ENCODE results near the gene SH2D2A. TPM values are rescaled to one million over a fixed set of nuclear protein-coding genes. Genes with fewer than 3 reads are reported as not detected.

Gene SH2D2A
- total RNA-seq, 4 donors from 2014 or later: 2.2 to 6.5 (median 3.7) TPM

DNA sequence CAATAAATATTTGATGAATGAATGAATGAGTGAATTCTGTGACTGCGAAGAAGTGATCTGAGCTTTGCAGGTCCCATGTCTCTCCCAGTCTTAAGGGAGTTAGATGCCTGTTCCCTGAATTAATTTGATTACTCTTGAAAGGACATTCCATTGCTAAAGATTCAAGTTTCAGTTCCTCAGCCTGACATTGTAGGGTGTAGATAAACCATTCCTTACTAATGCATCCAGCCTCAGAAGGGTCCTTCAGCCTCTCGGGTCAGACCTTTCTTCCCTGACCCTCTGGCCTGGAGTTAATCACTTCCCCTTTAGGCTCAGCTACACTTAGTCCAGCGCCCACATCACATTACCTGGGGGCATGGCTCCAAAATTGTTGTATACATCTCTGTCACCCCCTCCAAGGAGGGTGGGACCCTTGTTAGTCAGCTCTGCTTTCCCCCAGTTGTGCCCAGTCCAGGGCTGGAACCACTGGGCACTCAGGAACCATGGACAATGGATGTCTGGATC, 39.7 kb upstream of the SH2D2A start:
- DNase-seq (ENCODE audit: low spot score): no peak
- ATAC-seq (ENCODE audit: low FRiP score): no peak
- TF ChIP-seq, protein P1, sequence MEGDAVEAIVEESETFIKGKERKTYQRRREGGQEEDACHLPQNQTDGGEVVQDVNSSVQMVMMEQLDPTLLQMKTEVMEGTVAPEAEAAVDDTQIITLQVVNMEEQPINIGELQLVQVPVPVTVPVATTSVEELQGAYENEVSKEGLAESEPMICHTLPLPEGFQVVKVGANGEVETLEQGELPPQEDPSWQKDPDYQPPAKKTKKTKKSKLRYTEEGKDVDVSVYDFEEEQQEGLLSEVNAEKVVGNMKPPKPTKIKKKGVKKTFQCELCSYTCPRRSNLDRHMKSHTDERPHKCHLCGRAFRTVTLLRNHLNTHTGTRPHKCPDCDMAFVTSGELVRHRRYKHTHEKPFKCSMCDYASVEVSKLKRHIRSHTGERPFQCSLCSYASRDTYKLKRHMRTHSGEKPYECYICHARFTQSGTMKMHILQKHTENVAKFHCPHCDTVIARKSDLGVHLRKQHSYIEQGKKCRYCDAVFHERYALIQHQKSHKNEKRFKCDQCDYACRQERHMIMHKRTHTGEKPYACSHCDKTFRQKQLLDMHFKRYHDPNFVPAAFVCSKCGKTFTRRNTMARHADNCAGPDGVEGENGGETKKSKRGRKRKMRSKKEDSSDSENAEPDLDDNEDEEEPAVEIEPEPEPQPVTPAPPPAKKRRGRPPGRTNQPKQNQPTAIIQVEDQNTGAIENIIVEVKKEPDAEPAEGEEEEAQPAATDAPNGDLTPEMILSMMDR (IDR thresholded peaks at IDR 0.05): no peak

DNA sequence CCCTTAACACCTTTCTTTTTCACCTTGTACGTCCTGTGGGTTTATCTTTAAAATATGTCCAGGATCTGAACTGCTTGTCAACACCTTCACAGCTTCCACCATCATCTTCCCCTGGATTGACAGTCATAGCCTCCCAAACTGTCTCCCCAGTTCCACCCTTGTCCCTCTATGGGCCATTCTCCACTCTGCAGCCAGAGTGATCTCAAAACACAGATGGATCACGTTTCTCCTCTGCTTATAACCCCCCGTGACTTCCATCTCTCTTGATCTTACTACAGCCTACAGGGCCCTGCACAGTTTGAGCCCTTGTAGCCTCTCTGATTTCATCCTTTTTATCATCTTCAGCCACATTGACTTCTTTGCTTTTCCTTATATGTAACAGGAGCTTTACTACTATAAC, 38.0 kb upstream of the SH2D2A start:
- DNase-seq (ENCODE audit: low spot score) (no peak), ATAC-seq (ENCODE audit: low FRiP score) (no peak)
- TF ChIP-seq, protein P1 (IDR thresholded peaks at IDR 0.05): no peak

DNA sequence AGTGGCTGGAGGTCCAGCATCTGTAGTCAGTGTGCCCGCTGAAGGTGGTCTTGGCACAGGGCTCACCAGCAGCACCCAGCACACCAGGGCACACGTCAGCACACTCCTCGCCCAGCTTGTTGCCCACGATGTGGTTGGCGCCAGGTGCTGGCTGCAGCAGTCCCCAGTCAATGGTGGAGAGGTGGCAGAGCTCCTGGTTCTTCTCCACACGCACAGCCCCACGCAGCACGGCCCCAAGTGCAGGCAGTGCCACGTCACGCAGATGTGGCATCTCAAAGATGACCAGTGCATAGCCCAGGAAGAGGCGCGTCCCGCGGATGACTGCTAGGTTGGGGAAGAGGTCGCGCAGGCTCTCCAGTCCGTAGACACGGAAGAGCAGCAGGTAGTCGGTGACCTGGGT, 37.1 kb upstream of the SH2D2A start:
- DNase-seq (ENCODE audit: low spot score): no peak
- ATAC-seq (ENCODE audit: low FRiP score): no peak
- TF ChIP-seq, protein P1 (IDR thresholded peaks at IDR 0.05): no peak

DNA sequence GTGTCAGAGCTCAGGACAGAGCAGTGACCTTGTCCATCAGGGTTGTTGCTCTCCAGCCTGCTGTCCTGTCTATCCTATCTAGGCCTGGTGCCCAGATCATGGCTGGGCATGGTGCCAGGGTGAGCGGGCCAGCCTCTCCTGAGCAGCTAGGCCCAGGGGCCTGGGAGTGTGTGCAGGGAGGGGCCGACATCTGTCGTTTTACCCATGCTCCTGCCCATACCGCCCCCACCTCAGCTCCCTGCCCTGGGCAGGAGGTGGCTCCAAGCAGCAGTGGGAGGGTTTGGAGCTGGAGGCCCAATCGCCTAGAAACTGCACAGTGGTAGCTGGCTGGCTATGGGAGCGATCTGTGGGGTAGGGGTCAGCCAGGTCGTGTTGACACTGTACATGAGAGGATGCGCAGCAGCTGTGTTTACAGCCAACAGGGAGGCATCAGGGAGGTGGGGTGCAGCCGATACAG, 35.8 kb upstream of the SH2D2A start:
- TF ChIP-seq, protein P1 (IDR thresholded peaks at IDR 0.05): no peak
- DNase-seq (ENCODE audit: low spot score) (no peak), ATAC-seq (ENCODE audit: low FRiP score) (no peak)

DNA sequence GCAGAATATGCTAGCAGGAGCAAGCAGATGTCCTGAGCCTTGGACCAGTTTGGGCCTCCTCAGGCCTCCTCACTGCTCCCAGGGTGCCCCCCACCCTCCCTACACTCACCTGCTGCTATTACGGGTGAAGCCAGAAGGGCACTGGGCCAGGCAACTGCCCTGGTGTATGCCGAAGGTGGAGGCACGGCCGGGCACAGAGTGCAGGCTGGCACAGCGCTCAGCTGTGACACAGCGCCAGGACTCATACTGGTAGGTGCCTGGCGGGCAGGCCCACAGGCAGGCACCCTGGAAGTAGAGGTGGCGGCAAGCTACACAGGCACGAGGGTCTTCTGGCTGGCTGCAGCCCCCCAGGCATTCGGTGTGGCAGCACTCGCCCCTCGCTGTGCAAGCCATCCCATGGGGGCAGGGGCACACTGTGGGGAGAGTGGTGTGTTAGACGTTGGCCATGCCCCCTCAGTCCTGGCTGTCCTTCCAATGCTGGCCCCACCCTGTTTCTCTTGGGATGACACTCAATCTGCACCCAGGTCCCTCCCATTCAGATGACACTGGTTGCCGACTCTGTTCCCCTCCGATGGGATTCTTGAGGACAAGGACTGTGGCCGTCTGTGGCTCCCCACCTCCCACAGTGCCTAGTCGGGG, 35.2 kb upstream of the SH2D2A start:
- TF ChIP-seq, protein P1 (IDR thresholded peaks at IDR 0.05): no peak
- ATAC-seq (ENCODE audit: low FRiP score) (no peak), DNase-seq (ENCODE audit: low spot score) (no peak)

DNA sequence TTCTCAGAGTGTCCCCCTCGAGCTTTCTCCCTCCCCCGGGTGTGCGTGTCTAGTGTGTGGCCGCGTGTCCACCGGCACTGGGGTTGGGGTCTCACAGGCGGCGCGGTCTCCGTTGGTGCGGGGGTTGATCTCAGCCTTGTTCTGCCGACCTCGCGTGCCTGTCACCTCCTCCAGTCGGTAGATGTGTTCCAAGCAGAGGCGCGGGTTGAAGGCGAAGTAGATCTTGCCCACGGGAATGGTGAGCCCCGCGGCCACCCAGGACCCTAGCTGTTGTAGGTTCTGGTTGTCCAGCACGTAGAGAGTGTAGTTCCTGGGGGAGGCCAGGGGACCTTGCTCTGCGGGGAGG, 32.5 kb upstream of the SH2D2A start:
- TF ChIP-seq, protein P1 (IDR thresholded peaks at IDR 0.05): no peak
- no peak for ATAC-seq (ENCODE audit: low FRiP score)
- no peak for DNase-seq (ENCODE audit: low spot score)

DNA sequence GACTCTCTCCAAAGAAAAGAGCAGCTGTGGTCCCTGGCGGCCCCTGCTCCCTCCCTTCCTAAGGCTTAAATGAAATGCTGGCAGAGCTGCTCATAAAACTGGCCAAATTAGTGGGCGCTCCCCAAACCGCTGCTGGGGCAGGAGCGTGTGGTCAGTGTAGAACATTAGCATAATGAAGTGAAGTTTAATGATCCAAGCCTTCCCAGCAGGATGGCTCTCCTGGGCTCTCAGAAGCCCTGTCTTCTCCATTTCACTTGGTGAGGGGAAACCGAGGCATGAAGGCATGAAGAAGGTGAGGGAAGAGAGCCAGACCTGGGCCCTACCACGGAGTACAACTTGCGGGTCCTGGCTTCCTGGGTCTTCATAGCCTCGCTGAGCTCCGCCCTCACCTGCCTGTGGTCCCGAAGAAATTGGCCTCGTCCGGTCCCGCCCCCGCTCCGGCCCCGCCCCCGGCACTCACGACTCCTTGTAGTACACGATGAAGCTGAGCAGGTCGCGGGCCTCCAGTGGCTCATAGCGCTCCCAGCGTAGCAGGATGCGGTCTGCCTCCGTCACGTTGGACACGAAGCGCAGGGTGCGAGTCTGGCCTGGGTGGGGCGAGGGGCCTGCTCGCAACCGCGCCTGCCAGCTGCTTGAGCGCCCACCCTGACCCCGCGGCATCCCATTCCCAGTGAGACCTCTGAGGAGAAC, 32.0 kb upstream of the SH2D2A start:
- DNase-seq (ENCODE audit: low spot score) (no peak), ATAC-seq (ENCODE audit: low FRiP score) (no peak)
- TF ChIP-seq, protein P1 (IDR thresholded peaks at IDR 0.05): no peak

Measured in omental fat pad (tissue), 4 donors.